SK-N-MC (cell line): ENCODE data around the gene KCNN4.
A peak's percentile ranks its signal among the peaks of the same experiment; 100 is the strongest.

ENCODE experiments used
- DNase-seq: peaks from one replicate; pipeline ENCODE4 v3.0.0-alpha.2; 2011; ENCODE audit warnings: low read depth, low spot score
- H3K27ac ChIP-seq: fragments of 200-600 bp; sonication (generic); 2 replicates; pipeline ENCODE4 v1.5.1; 2016; ENCODE audit warnings: mixed run types
- H3K36me3 ChIP-seq: fragments of 200-600 bp; sonication (generic); 2 replicates; pipeline ENCODE4 v1.6.1; 2017; ENCODE audit warnings: antibody characterized with exemption, low read length, mixed read lengths; ENCODE audit not compliant: insufficient read depth
- H3K4me3 ChIP-seq: fragments of 200-600 bp; sonication (generic); 2 replicates; pipeline ENCODE4 v1.5.1; 2016
- H3K9ac ChIP-seq: fragments of 200-600 bp; sonication (generic); 2 replicates; pipeline ENCODE4 v1.8.0; 2017; ENCODE audit warnings: mixed run types, mixed read lengths; ENCODE audit not compliant: insufficient read length
- H3K9me3 ChIP-seq: fragments of 200-600 bp; sonication (generic); 2 replicates; pipeline ENCODE4 v1.6.1; 2017; ENCODE audit warnings: low read depth, mild to moderate bottlenecking, antibody characterized with exemption, low read length, moderate library complexity, mixed read lengths
- EZH2 ChIP-seq: fragments of 200-600 bp; sonication (generic); IDR thresholded peaks from one replicate; pipeline ENCODE4 v1.6.1; 2017; ENCODE audit warnings: antibody characterized with exemption
- FOXP2 ChIP-seq: optimal IDR thresholded peaks from 2 replicates; pipeline ENCODE3; 2011; ENCODE audit warnings: mild to moderate bottlenecking, moderate library complexity; ENCODE audit not compliant: insufficient read depth; ENCODE audit errors: extremely low read length, control extremely low read depth
- POLR2AphosphoS5 ChIP-seq: IDR thresholded peaks from 2 replicates; pipeline ENCODE4 v1.6.1; 2012; ENCODE audit warnings: mild to moderate bottlenecking, low read depth, low read length, borderline replicate concordance

Gene KCNN4

GRCh38 chr19:43763473-43763939 is 17.3 kb downstream of the KCNN4 start:
- TF ChIP-seq FOXP2, result no peak
- no peak for TF ChIP-seq EZH2
- no peak for TF ChIP-seq POLR2AphosphoS5
- no peak overlapping the region for H3K4me3 ChIP-seq
- DNase-seq, result no peak

GRCh38 chr19:43762814-43763213 is 18.0 kb downstream of the KCNN4 start:
- Histone ChIP-seq H3K4me3 (no peak overlapping the region), H3K36me3 (no peaks in the 10 kb centered on the region), H3K9ac (no peak overlapping the region), H3K27ac (no peak overlapping the region), H3K9me3 (no peaks in the 10 kb centered on the region)
- DNase-seq, result no peak
- TF ChIP-seq POLR2AphosphoS5 (no peak), FOXP2 (no peak), EZH2 (no peak)

More at GRCh38 chr19:43763473-43763939, 17.3 kb downstream of the KCNN4 start:
- Histone ChIP-seq H3K36me3 (no peaks in the 10 kb centered on the region), H3K9me3 (no peaks in the 10 kb centered on the region), H3K9ac (no peak overlapping the region), H3K27ac (no peak overlapping the region)

- Histone ChIP-seq H3K9me3 (no peaks in the 10 kb centered on the region), H3K36me3 (peaks cover 7% of the 10 kb centered on the region; the same call in 1 of the 2 replicates), H3K9ac (no peak overlapping the region), H3K27ac (no peak overlapping the region), H3K4me3 (no peak overlapping the region)
- DNase-seq, result no peak
- no peak for TF ChIP-seq FOXP2
- TF ChIP-seq POLR2AphosphoS5, result no peak
Measured at GRCh38 chr19:43760941-43761340, 19.8 kb downstream of the KCNN4 start.

DNA sequence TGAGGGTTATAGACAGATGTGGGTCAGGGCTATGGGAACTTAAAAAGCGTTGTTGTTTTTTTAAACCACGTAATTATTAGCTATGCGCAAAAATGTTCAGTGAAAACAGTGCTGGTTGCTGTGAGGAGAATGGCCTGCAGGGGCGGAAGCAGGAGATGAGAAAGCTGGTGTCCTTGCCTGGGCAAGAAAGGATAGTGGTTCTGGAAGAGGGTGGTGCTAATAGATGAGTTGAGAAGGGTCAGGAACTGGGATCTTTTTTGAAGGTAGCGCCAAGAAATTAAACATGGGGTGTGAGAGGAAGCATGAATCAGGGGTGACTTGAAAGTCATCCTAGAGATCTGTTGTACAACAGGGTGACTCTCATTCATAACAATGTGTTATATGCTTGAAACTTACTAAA is 21.3 kb downstream of the KCNN4 start:
- Histone ChIP-seq H3K4me3 (0 out of 2 replicates have a peak overlapping the region, but pooled peaks have one; percentile 2), H3K36me3 (peaks cover 7% of the 10 kb centered on the region; the same call in 1 of the 2 replicates), H3K9me3 (no peaks in the 10 kb centered on the region), H3K27ac (peak overlapping the region; percentile 58; the same call in 1 of the 2 replicates), H3K9ac (peak overlapping the region; percentile 33)
- TF ChIP-seq POLR2AphosphoS5, result no peak
- no peak for TF ChIP-seq FOXP2
- no peak for TF ChIP-seq EZH2
- no peak for DNase-seq

DNA sequence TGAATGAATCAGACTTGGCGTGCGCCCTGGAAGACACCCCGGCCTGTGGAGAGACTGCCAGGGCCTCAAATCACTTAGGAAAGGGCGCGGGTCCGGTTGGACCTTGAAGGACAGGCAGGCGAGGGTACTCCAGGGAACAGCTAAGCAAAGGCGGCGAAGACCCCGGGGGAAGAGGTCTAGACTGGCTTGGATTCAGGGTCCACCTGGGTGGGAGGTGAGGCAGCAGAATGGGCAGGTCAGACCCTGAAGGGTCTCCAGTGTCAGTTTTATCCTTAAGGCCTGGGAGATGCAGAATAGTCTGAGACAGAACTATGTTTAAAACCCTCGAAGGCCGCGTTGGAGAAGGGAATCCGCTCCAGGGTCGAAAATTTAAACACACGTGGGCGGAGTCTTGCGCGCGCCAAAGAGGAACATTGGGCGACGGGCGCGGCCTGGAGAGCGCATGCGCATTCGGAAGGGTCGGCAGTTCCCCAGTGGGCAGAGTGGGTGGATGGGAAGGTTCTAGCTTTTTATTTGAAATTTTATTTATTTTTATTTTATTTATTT is 25.4 kb downstream of the KCNN4 start:
- Histone ChIP-seq H3K36me3 (peaks cover 26% of the 10 kb centered on the region), H3K9ac (peak overlapping the region; percentile 100), H3K4me3 (peak overlapping the region; percentile 99), H3K9me3 (no peaks in the 10 kb centered on the region), H3K27ac (peak overlapping the region; percentile 99)
- DNase-seq, result no peak
- TF ChIP-seq EZH2, result no peak
- no peak for TF ChIP-seq POLR2AphosphoS5
- no peak for TF ChIP-seq FOXP2

- peak within 1 kb of the TSS; percentile 99 for H3K4me3 ChIP-seq
- TF ChIP-seq FOXP2 (peak; percentile 86), POLR2AphosphoS5 (peak; percentile 88), EZH2 (no peak)
- H3K27ac ChIP-seq, result peak within 1 kb of the TSS; percentile 99
- H3K9me3 ChIP-seq, result no peaks in the 10 kb centered on the region
- peaks cover 32% of the 10 kb centered on the region for H3K36me3 ChIP-seq
- peak within 1 kb of the TSS; percentile 100 for H3K9ac ChIP-seq
- DNase-seq, result peak; percentile 79
Measured at GRCh38 chr19:43754503-43755255, 26.1 kb downstream of the KCNN4 start, which contains the start of gene SMG9. SMG9 (minus strand) TSS chr19:43754962; CDS start chr19:43750741, 4,221 bp downstream.

DNA sequence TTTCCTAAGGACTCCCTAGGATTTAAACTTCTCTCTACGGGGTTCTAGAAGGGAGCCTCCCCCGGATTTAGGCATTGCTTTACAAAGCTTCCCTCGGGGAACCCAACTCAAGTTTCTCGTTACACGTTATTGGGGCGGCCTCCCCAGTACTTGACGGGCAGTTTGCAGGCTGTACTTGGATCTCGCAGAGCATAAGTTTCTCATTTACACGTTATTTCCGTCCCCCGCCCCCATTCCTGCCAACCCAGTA is 26.6 kb downstream of the KCNN4 start:
- H3K27ac ChIP-seq, result peak overlapping the region; percentile 99
- H3K36me3 ChIP-seq, result peaks cover 37% of the 10 kb centered on the region
- H3K9me3 ChIP-seq, result no peaks in the 10 kb centered on the region
- peak overlapping the region; percentile 99 for H3K4me3 ChIP-seq
- H3K9ac ChIP-seq, result peak overlapping the region; percentile 100
- no peak for DNase-seq
- no peak for TF ChIP-seq POLR2AphosphoS5
- no peak for TF ChIP-seq EZH2
- TF ChIP-seq FOXP2, result no peak

- DNase-seq, result no peak
- Histone ChIP-seq H3K9me3 (no peaks in the 10 kb centered on the region), H3K9ac (no peak overlapping the region), H3K36me3 (peaks cover 55% of the 10 kb centered on the region), H3K4me3 (no peak overlapping the region), H3K27ac (no peak overlapping the region)
- TF ChIP-seq POLR2AphosphoS5, result no peak
- no peak for TF ChIP-seq EZH2
- TF ChIP-seq FOXP2, result no peak
Measured at GRCh38 chr19:43752287-43752875, 28.4 kb downstream of the KCNN4 start.
